Motor neuron (in vitro differentiated cells): ENCODE results near the gene RUNX3. TPM values are rescaled to one million over a fixed set of nuclear protein-coding genes. Genes with fewer than 3 reads are reported as not detected.

Experiments used
- ATAC-seq, 8 experiments: fragments of 200-7000 bp; cut with Tn5 transposase; replicated peaks in 6 of 8; 2 replicates each; pipeline ENCODE4 v1.8.0; 2021; ENCODE audit warnings: mild to moderate bottlenecking in 8 of 8, moderate library complexity in 8 of 8
- H3K27ac ChIP-seq, 2 donors: fragments of 250-450 bp; sonication (Bioruptor Pico); 2 replicates each; pipeline ENCODE4 v1.9.0; 2021; ENCODE audit warnings: antibody characterized with exemption in 2 of 2, mild to moderate bottlenecking in 2 of 2, moderate library complexity in 1 of 2
- H3K4me1 ChIP-seq, 2 donors: fragments of 250-450 bp; sonication (Bioruptor Pico); replicated peaks in 1 of 2; 2 replicates each; pipeline ENCODE4 v1.6.1; 2021; ENCODE audit warnings: antibody characterized with exemption in 2 of 2, mild to moderate bottlenecking in 2 of 2, moderate library complexity in 1 of 2
- H3K4me3 ChIP-seq, 5 donors: fragments of 250-450 bp; sonication (Bioruptor Pico); 2 replicates each; pipeline ENCODE4 v1.9.0; 2021; ENCODE audit warnings: antibody characterized with exemption in 5 of 5, mild to moderate bottlenecking in 5 of 5, moderate library complexity in 4 of 5
- WGBS, 10 experiments: fragments of 450-650 bp; shearing (Covaris generic); methylation state at CpG; one replicate each; pipeline ENCODE4 v1.0.0; 2022; 5-methylcytosine and 5-hydroxymethylcytosine counted together
- in situ Hi-C, 9 experiments: fragments of 400-800 bp; cut with MboI; loops; one replicate each; pipeline ENCODE4 v1.15.0; 2021; ENCODE audit warnings: low sequenced_read_pairs in 9 of 9, low pct_unique_long_range_greater_than_20kb in 2 of 9; ENCODE audit not compliant: unreplicated experiment in 9 of 9
- total RNA-seq, 8 experiments: library from RNA; unstranded; fragments of 300-600 nt; gene quantifications; 2 replicates each; pipeline versions ENCODE4 v1.2.3 to v1.2.4, GENCODE V29; 2022

Gene RUNX3
- total RNA-seq, 8 experiments from 2014 or later = 0.05 to 9.7 (median 0.21) TPM; not detected in 1

DNA sequence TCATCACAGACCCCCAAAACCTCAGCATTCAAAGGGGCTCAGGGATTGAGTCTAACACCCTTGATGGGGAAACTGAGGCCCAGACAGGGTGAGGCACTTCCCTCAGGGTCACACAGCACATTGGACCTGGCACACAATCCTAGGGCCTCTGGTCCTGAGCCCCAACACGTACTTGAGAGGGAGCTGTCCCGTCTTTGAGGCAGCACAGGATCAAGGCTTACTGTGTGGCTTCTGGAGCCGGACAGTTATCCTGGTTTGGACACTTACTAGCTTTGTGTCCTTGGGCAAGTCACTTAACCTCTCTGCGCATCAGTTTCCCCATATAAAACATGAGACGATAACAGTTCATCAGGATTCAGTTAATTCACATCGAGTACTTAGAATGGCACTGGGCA, 26.5 kb downstream of the RUNX3 start:
- 67 to 94% (median 89%) methylated on average over 1 to 4 of the region's 6 CpGs; no CpG with 5 or more reads in 5 of the 10 experiments for WGBS, 10 experiments
- H3K27ac ChIP-seq = no peak overlapping the region
- in situ Hi-C loops = no loop called here
- no peaks in the 10 kb centered on the region for H3K4me1 ChIP-seq
- H3K4me3 ChIP-seq = no peak overlapping the region
- no peak for ATAC-seq

DNA sequence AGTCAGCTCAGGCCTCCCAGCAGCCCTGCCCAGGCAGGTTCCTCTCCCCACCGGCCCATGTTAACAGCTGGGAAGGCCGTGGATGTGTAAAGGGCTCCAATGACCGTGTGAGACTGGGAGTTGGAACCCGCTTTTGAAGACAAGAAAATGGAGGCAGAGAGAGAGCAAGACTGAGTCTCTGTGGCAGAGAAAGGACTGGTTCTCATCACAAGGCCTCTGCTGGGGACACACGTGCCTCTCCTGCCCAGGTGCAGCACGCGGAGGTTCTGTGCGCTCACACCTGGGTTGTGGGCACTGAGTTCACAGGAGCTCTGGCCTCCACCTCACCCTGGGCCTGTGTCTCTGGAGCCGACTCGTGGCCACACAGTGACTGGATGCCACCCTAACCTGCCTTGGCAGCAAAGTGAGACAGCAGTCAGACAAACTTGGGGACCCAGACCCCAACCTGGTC, 27.0 kb downstream of the RUNX3 start:
- WGBS, 10 experiments = 60 to 94% (median 80%) methylated on average over 2 to 10 of the region's 10 CpGs; no CpG with 5 or more reads in 3 of the 10 experiments
- in situ Hi-C loops = no loop called here
- H3K4me1 ChIP-seq = no peaks in the 10 kb centered on the region
- no peak overlapping the region for H3K27ac ChIP-seq
- no peak overlapping the region for H3K4me3 ChIP-seq
- no peak for ATAC-seq

- 89 to 94% (median 92%) methylated on average over 4 to 14 of the region's 22 CpGs; no CpG with 5 or more reads in 6 of the 10 experiments for WGBS, 10 experiments
- Histone ChIP-seq H3K4me3 (no peak overlapping the region), H3K4me1 (no peaks in the 10 kb centered on the region), H3K27ac (no peak overlapping the region)
- no peak for ATAC-seq
- in situ Hi-C loops = no loop called here
Measured at GRCh38 chr1:24902471-24902891, 27.6 kb downstream of the RUNX3 start.

DNA sequence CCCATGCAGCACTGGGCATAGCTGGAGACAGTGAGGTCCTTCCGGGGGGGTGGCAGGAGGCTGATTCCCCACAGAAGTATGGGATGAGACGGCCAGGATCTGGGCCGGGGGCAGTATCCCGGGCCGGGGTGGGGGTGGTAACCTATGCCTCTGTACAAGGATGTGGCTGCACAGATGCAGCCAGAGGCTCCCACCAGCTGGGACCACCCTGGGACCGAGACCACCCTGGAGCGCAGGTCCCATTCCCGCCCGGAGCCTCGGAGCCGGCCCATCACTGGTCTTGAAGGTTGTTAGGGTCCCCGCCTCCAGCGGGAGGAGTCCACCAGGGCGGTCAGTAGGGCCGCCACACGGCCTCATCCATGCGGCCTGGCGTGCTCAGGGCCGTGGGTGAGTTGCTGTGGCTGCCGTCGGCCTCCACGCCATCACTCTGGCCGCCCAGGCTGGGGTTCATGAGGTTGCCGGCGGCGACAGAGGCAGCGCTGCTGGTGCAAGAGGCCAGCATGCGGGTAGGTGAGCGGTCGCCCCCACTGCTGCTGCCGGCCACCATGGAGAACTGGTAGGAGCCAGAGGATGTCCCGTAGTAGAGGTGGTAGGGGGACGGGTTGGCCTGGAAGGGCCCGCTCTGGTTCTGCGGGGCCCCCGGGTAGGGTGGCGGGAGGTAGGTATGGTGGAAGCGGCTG, 28.1 kb downstream of the RUNX3 start:
- ATAC-seq = peak in 1 of 8 experiments; percentile 11
- in situ Hi-C loops = no loop called here
- WGBS, 10 experiments = 84% methylated on average over 21 of the region's 38 CpGs; no CpG with 5 or more reads in 9 of the 10 experiments

GRCh38 chr1:24900985-24901781, 28.9 kb downstream of the RUNX3 start:
- H3K27ac ChIP-seq = no peak overlapping the region
- in situ Hi-C loops = no loop called here
- no peak overlapping the region for H3K4me3 ChIP-seq
- 71 to 100% (median 90%) methylated on average over 1 to 6 of the region's 12 CpGs; no CpG with 5 or more reads in 1 of the 10 experiments for WGBS, 10 experiments
- no peaks in the 10 kb centered on the region for H3K4me1 ChIP-seq
- ATAC-seq = no peak

More for the DNA sequence above, 28.1 kb downstream of the RUNX3 start:
- Histone ChIP-seq H3K4me3 (no peak overlapping the region), H3K4me1 (no peaks in the 10 kb centered on the region), H3K27ac (no peak overlapping the region)

DNA sequence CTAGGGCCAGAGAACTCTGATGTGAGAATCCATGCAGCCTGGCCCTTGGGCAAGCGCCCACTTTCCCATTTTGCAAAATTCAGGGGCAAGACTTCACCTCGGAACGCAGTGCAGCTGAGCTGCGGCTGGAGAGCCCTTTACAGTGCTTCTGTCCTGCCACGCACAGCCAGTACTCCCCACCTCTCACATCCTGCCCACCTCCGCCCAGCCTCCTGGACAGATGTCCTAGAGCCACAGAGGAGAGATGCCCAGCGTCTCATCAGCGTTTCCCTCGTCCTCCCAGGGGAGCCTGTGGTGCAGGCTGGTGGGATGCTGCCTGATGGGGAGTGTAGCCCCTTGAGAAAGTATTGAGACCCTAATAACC, 29.6 kb downstream of the RUNX3 start:
- Histone ChIP-seq H3K4me1 (no peaks in the 10 kb centered on the region), H3K27ac (no peak overlapping the region), H3K4me3 (no peak overlapping the region)
- no peak for ATAC-seq
- 40 to 100% (median 67%) methylated on average over 1 to 5 of the region's 9 CpGs; no CpG with 5 or more reads in 6 of the 10 experiments for WGBS, 10 experiments
- in situ Hi-C loops = no loop called here

DNA sequence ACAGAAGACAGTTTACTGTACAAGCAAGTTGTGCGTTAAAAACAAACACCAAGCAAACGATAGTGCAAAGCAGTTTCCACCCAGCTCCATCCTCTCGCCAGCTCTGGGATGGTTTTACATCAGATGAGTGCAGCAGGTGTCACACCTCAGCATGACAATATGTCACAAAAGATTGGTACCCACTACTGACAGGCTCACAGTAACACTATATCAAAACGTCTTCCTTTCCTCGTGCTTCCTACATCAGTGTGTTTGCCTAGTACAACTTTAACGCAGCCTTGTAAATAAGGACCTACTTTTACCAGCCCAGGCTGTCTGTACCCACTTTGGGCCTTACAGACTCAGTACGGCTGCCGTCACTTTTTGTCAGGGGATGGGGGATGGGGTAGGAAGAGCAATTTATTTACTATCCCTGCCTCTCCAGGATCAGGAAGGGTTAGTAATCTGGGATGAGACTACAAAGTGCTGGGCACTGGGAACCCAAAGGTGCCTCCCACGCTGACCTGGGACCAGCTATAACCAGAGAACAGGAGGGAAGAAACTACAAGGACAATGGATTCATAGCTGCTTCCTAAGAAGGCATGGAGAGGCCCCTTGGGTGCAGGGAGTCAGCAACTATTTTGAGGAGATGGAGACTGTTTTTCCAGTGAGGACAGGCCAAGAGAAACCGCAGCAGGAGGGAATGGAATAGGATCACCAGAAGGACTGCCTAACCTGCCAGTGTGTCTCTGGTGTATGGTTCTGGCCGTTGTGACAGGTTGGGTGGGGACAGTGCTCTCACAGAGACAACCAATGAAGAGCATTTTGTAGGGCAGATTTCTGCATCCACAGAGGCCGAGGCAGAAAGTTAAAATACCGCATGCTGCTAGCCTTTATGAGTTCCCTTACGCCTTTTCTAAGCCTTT, 30.2 kb downstream of the RUNX3 start:
- H3K27ac ChIP-seq = no peak overlapping the region
- H3K4me3 ChIP-seq = no peak overlapping the region
- in situ Hi-C loops = no loop called here
- H3K4me1 ChIP-seq = no peaks in the 10 kb centered on the region
- no peak for ATAC-seq
- WGBS, 10 experiments = 52 to 89% (median 77%) methylated on average over 3 to 14 of the region's 14 CpGs; no CpG with 5 or more reads in 3 of the 10 experiments

- H3K4me1 ChIP-seq = no peaks in the 10 kb centered on the region
- H3K27ac ChIP-seq = no peak overlapping the region
- no peak for ATAC-seq
- WGBS, 10 experiments = 0 to 85% (median 54%) methylated on average over 1 to 8 of the region's 8 CpGs; no CpG with 5 or more reads in 2 of the 10 experiments
- in situ Hi-C loops = no loop called here
- no peak overlapping the region for H3K4me3 ChIP-seq
Measured at GRCh38 chr1:24898909-24899439, 31.1 kb downstream of the RUNX3 start.

- H3K4me3 ChIP-seq = no peak overlapping the region
- ATAC-seq = peak; percentile 56 to 95 (median 74)
- H3K4me1 ChIP-seq = no peaks in the 10 kb centered on the region
- in situ Hi-C loops = no loop called here
- no peak overlapping the region for H3K27ac ChIP-seq
- WGBS, 10 experiments = 20 to 66% (median 46%) methylated on average over 2 to 6 of the region's 9 CpGs; no CpG with 5 or more reads in 3 of the 10 experiments
Measured at GRCh38 chr1:24898152-24898908, 31.7 kb downstream of the RUNX3 start.

DNA sequence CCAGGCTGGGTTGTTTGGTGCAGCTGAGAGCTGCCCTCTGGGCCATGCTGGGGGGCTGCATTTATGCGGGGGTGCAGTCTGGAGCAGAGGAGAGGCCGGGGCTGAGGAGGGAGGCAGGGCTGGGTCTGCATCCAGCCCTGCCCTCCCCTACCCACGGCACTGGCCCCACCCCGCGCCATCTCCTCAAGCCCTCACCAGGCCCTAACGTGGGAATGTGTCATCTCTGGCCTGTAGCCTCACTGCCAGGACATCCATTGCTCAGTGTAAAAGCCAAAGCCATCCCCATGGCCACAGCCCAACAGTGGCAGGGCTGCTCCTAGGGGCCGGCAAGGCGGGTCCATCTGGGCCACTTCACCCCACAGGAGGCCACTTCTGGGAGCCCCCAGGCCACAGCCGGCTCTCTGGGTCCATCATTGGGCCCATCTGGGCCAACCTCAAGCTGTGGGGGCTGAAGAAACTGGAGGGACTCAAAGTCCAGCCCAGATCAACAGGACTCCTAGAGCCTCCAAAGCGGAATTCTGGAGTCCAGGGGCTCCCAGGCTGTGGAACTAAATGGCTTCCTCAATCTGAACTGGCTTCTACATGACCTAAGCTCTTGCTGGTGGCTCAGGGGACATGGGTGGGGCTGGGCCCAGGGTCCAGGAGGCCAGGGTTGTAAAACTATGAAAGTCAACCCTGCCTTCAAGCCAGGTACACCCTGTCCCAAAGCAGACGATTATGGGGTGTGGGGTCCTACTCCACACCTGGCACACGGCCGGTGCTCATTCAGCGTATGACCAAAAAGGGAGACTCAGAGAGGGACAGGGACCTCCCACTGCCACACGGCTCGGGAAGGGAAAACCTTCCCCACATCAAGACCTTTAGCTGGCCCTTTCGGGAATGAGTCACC, 32.6 kb downstream of the RUNX3 start:
- Histone ChIP-seq H3K4me1 (no peaks in the 10 kb centered on the region), H3K27ac (no peak overlapping the region), H3K4me3 (no peak overlapping the region)
- in situ Hi-C loops = no loop called here
- WGBS, 10 experiments = 20 to 88% (median 85%) methylated on average over 1 to 9 of the region's 17 CpGs; no CpG with 5 or more reads in 5 of the 10 experiments
- peak in 5 of 8 experiments; percentile 18 to 36 (median 31) for ATAC-seq

GRCh38 chr1:24896596-24897262, 33.3 kb downstream of the RUNX3 start:
- in situ Hi-C loops = no loop called here
- H3K4me3 ChIP-seq = no peak overlapping the region
- no peaks in the 10 kb centered on the region for H3K4me1 ChIP-seq
- WGBS, 10 experiments = 52 to 83% (median 71%) methylated on average over 1 to 9 of the region's 14 CpGs; no CpG with 5 or more reads in 4 of the 10 experiments
- no peak overlapping the region for H3K27ac ChIP-seq
- no peak for ATAC-seq
